ENCODE measurements around the gene NCAPH2.
A peak's percentile ranks its signal among the peaks of the same experiment; 100 is the strongest.
"Not testable (repeated sequence)": the region's sequence is repeated elsewhere in the genome, so short reads cannot be mapped to it uniquely, and the experiment has no call there.

The NCAPH2 gene

GRCh38 chr22:50531546-50531961 is 23.5 kb downstream of the NCAPH2 start:
- no peak for DNase-seq

GRCh38 chr22:50531962-50532674 is 24.1 kb downstream of the NCAPH2 start:
- peak; percentile 39 for DNase-seq

- no peak for DNase-seq
Observed at GRCh38 chr22:50532824-50533796, 25.1 kb downstream of the NCAPH2 start.

GRCh38 chr22:50533856-50534711 is 26.1 kb downstream of the NCAPH2 start:
- not testable (repeated sequence) for DNase-seq

- no peak for DNase-seq
Observed at GRCh38 chr22:50535113-50535512, 27.1 kb downstream of the NCAPH2 start.

GRCh38 chr22:50536226-50536625 is 28.2 kb downstream of the NCAPH2 start:
- no peak for DNase-seq

- no peak for DNase-seq
Observed at GRCh38 chr22:50537765-50538164, 29.7 kb downstream of the NCAPH2 start.

GRCh38 chr22:50540381-50540780 is 32.4 kb downstream of the NCAPH2 start:
- DNase-seq: no peak

GRCh38 chr22:50541667-50542026 is 33.6 kb downstream of the NCAPH2 start:
- DNase-seq: peak; percentile 74

GRCh38 chr22:50542416-50542927 is 34.4 kb downstream of the NCAPH2 start:
- no peak for DNase-seq

GRCh38 chr22:50544078-50544745 is 36.2 kb downstream of the NCAPH2 start:
- peak; percentile 61 for DNase-seq

GRCh38 chr22:50544746-50545253 is 36.8 kb downstream of the NCAPH2 start:
- DNase-seq: no peak

GRCh38 chr22:50545522-50546325 is 37.7 kb downstream of the NCAPH2 start, which contains the start of gene KLHDC7B:
Gene KLHDC7B (plus strand): TSS chr22:50545899. CDS start chr22:50546244, 345 bp downstream.
- peak; percentile 40 for DNase-seq

GRCh38 chr22:50546326-50547262 is 38.6 kb downstream of the NCAPH2 start:
- no peak for DNase-seq

- no peak for DNase-seq
Observed at GRCh38 chr22:50547263-50547985, 39.4 kb downstream of the NCAPH2 start.

GRCh38 chr22:50548040-50548920 is 40.3 kb downstream of the NCAPH2 start:
- DNase-seq: no peak

- no peak for DNase-seq
Observed at GRCh38 chr22:50548921-50549790, 41.1 kb downstream of the NCAPH2 start.

All from fibroblast of skin of back (primary cell).